ENCODE data around the gene UBE4A.

DNA sequence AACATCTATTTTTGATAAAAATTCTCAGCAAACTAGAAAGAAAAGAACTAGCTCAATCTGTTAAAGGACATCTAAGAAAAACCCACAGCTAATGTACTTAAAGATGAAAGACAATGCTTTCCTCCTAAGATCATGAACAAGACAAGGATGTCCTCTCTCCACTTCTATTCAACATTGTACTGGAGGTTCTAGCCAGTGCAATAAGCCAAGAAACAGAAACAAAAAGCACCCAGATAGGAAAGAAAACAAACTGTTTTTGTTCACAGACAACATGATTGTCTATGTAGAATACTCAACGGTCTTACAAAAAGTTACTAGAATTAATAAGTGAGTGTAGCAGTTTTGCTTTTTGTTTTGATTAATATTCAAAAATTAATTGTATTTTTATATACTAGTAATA, 24.7 kb upstream of the UBE4A start:
- TF ChIP-seq POLR2A (IDR thresholded peaks at IDR 0.05; ENCODE audit: low read depth, low read length) (no peak), POLR2AphosphoS5 (IDR thresholded peaks at IDR 0.05; ENCODE audit: low read depth, low read length) (no peak), TAF1 (IDR thresholded peaks at IDR 0.05; ENCODE audit: borderline replicate concordance, low read depth, low read length) (no peak)
